HG03135 (cell line): ENCODE data around the gene TRIM66.

Experiments used
- ATAC-seq: cut with Tn5 transposase; IDR thresholded peaks from one replicate; pipeline ENCODE4 v1.9.1; 2021; ENCODE audit warnings: mild to moderate bottlenecking, moderate library complexity; ENCODE audit not compliant: unreplicated experiment

Gene TRIM66

DNA sequence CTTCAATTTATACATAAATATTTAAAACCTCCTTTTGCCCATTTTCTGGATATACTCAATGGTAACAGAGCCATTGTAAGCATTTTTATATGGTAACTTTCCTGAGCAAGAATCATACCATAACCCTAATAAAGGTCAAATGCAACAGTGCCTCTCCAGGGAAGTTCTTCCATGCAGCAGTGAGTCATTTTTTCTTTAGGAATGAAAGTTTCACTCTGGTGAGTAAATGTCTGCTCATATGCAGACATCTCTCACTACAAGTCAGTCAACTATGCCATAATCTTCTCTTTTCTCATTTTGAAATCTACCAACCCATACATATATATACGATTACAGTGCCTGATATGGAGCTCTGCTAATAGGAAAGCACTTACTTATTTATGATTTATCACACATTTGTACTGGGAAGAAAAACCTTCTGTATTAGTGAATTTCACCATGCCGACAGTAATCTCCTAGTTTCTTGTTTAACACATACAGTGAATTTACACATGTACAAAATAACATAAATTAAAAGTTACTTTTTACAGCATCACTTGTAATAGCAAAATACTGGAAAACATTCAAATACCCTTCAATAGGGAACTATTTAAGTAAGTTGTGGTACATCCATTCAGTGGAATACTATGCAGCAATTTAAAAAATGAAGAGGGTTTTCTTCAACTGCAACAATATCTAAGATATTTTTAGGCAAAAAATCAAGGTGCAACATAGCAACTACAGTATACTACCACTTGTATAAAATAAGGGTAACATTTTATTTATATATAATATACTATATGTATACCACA, 104.5 kb downstream of the TRIM66 start:
- ATAC-seq = no peak

GRCh38 chr11:8574798-8575197, 107.7 kb downstream of the TRIM66 start:
- no peak for ATAC-seq

- ATAC-seq = no peak
Observed at GRCh38 chr11:8573777-8574176, 108.7 kb downstream of the TRIM66 start.

GRCh38 chr11:8567602-8568198, 114.8 kb downstream of the TRIM66 start:
- no peak for ATAC-seq

- ATAC-seq = peak; percentile 69
Observed at GRCh38 chr11:8566613-8567210, 115.8 kb downstream of the TRIM66 start.

DNA sequence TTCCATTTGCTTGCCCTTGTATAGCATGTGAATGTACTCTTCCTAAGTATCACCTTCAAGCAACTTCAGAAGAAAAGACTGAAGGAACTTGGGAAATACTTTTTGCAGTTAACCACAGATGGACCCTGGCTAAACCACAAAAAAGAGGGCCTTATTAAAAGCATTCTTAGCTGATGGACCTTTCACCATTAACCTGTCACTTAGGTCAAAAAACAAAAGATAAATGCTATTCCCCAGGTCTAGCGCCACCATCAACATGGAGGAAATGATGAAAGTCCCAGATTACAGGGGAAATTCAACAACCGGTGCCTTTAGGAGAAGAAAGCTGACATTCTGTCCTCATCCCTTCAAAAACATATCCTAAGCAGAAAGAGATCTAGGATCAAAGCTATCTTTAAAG, 117.9 kb downstream of the TRIM66 start:
- ATAC-seq = no peak
